Measurements from ENCODE around the gene MYLK.

- TF ChIP-seq REST (IDR thresholded peaks at IDR 0.05; ENCODE audit: insufficient read depth in 1 of 2, low read depth in 2 of 2, low read length in 2 of 2), result no peak
- no peak for TF ChIP-seq TAF1 (IDR thresholded peaks at IDR 0.05; ENCODE audit: borderline replicate concordance, insufficient read depth, low read length)
- no peak for TF ChIP-seq POLR2AphosphoS5 (IDR thresholded peaks at IDR 0.05; ENCODE audit: low read depth, low read length)
Measured at GRCh38 chr3:123884203-123884831, at the start of gene MYLK.

All from PFSK-1 (cell line).